ENCODE measurements around the gene CFL1. TPM values are rescaled to one million over a fixed set of nuclear protein-coding genes. Genes with fewer than 3 reads are reported as not detected.

Gene CFL1
- total RNA-seq, 1 experiment from 2014 or later = 1,911 TPM

DNA sequence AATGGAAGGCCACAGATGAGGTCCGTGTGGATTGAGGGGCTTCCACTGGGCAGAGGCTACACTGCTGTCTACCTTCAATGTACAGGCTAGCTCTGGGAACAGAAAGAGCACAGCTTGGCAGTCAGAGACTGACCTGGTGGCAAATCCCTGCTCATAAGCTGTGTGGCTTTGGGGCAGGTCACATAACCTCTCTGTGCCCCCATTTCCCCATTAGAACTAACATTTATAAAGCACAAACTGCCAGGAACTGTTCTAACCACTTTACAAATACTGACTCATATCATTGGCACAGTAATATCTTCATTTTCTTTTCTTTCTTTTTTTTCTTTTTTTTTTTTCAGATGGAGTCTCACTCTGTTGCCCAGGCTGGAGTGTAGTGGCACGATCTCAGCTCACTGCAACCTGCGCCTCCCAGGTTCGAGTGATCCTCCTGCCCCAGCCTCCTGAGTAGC, 39.1 kb upstream of the CFL1 start:
- Histone ChIP-seq H3K4me3 (ENCODE audit: low read depth in 2 of 2, low read length in 2 of 2) (peak overlapping the region; percentile 82 to 89), H3K27me3 (ENCODE audit: control insufficient read depth, insufficient read depth, low read length) (no peaks in the 10 kb centered on the region), H3K36me3 (ENCODE audit: control insufficient read depth, insufficient read depth, low read length) (no peaks in the 10 kb centered on the region; the same call in 1 of the 2 replicates), H3K4me1 (ENCODE audit: control insufficient read depth, insufficient read depth, low read length) (peaks cover 64% of the 10 kb centered on the region), H3K9me3 (ENCODE audit: control insufficient read depth, insufficient read depth, low read depth, low read length) (no peaks in the 10 kb centered on the region), H3K27ac (ENCODE audit: low read length) (peak overlapping the region; percentile 87)
- ChIA-PET CTCF (no interaction called here), POLR2A (interaction anchor here (0.7 to 4.4 kb wide), 4 partner anchors 15 to 217 kb away, joined by 6 to 37 read pairs (median 14); no protein-coding TSS in a partner anchor)
- TF ChIP-seq, protein P1, sequence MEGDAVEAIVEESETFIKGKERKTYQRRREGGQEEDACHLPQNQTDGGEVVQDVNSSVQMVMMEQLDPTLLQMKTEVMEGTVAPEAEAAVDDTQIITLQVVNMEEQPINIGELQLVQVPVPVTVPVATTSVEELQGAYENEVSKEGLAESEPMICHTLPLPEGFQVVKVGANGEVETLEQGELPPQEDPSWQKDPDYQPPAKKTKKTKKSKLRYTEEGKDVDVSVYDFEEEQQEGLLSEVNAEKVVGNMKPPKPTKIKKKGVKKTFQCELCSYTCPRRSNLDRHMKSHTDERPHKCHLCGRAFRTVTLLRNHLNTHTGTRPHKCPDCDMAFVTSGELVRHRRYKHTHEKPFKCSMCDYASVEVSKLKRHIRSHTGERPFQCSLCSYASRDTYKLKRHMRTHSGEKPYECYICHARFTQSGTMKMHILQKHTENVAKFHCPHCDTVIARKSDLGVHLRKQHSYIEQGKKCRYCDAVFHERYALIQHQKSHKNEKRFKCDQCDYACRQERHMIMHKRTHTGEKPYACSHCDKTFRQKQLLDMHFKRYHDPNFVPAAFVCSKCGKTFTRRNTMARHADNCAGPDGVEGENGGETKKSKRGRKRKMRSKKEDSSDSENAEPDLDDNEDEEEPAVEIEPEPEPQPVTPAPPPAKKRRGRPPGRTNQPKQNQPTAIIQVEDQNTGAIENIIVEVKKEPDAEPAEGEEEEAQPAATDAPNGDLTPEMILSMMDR (IDR thresholded peaks at IDR 0.05) = no peak
- TF ChIP-seq SIN3A (IDR thresholded peaks at IDR 0.05; ENCODE audit: borderline replicate concordance, insufficient read depth, low read depth, low read length) (no peak), POLR2AphosphoS5 (IDR thresholded peaks at IDR 0.05; ENCODE audit: low read depth, low read length) (peak; percentile 40; the same call in 1 of the 2 replicates)
- ATAC-seq = no peak
- no peak for DNase-seq (ENCODE audit: low read depth, low spot score)
- BruUV-seq (replicated peaks) = no TSS peak
- in situ Hi-C loops (cut with HindIII; ENCODE audit: low pct_unique_long_range_greater_than_20kb, low sequenced_read_pairs) (no loop called here), intact Hi-C loops (cut with micrococcal nuclease; ENCODE audit: unreplicated experiment) (no loop called here)

DNA sequence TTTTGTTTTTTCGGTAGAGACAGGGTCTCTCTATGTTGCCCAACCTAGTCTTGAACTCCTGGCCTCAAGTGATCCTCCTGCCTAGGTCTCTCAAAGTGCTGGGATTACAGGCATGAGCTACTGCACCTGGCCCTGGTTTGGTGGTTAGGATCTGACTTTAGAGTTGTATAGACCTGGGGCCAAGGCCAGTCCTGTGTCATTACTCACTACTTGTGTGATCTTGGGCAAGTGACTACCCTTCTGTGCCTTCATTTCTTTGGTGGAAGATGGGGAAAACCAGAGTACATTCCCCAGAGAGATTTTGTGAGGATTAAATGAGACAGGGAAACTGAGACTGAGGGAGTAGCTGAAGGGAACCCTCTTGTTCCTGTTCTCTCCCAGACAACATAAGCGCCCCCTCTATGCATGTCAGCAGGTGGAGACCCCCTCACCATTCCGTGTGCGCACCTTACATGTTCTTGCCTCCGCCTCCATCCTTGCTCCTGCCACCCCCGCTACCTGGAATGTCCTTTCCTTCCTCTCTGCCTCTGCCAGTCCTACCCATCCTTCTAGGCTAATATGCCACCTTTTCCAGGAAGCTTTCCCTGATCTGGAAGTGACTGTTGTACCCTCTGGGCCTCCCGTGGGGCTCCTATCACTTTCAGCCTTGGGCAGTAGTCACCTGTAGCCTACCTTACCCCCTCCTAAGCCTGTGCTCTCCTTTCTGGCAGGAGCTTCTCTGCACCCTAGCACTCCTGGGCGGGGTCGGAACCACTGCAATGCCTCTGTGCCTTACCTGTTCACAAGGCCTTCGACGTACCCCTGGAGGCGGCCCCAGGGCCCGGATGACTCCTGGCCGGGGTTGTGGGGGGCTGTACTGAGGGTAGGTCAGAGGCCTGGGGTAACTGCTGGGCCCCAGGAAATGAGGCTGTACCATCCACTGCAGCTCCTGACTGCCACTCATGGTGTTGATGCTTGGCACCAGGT, 38.3 kb upstream of the CFL1 start:
- no TSS peak for BruUV-seq (replicated peaks)
- Histone ChIP-seq H3K27me3 (ENCODE audit: control insufficient read depth, insufficient read depth, low read length) (no peaks in the 10 kb centered on the region), H3K27ac (ENCODE audit: low read length) (peak overlapping the region; percentile 87), H3K4me3 (ENCODE audit: low read depth in 2 of 2, low read length in 2 of 2) (peak overlapping the region; percentile 82 to 89), H3K9me3 (ENCODE audit: control insufficient read depth, insufficient read depth, low read depth, low read length) (no peaks in the 10 kb centered on the region), H3K4me1 (ENCODE audit: control insufficient read depth, insufficient read depth, low read length) (peaks cover 60% of the 10 kb centered on the region), H3K36me3 (ENCODE audit: control insufficient read depth, insufficient read depth, low read length) (no peaks in the 10 kb centered on the region; the same call in 1 of the 2 replicates)
- POLR2A ChIA-PET = interaction anchor here (3.2 to 4.4 kb wide), 2 partner anchors 16 to 19 kb away, joined by 20 to 37 read pairs; no protein-coding TSS in a partner anchor
- intact Hi-C loops (cut with micrococcal nuclease; ENCODE audit: unreplicated experiment) (no loop called here), in situ Hi-C loops (cut with HindIII; ENCODE audit: low pct_unique_long_range_greater_than_20kb, low sequenced_read_pairs) (no loop called here)
- TF ChIP-seq POLR2AphosphoS5 (IDR thresholded peaks at IDR 0.05; ENCODE audit: low read depth, low read length) (no peak; the same call in 1 of the 2 replicates), TCF7L2 (IDR thresholded peaks at IDR 0.05; ENCODE audit: low read depth, low read length) (no peak), SIN3A (IDR thresholded peaks at IDR 0.05; ENCODE audit: borderline replicate concordance, insufficient read depth, low read depth, low read length) (no peak)
- TF ChIP-seq, protein P2, sequence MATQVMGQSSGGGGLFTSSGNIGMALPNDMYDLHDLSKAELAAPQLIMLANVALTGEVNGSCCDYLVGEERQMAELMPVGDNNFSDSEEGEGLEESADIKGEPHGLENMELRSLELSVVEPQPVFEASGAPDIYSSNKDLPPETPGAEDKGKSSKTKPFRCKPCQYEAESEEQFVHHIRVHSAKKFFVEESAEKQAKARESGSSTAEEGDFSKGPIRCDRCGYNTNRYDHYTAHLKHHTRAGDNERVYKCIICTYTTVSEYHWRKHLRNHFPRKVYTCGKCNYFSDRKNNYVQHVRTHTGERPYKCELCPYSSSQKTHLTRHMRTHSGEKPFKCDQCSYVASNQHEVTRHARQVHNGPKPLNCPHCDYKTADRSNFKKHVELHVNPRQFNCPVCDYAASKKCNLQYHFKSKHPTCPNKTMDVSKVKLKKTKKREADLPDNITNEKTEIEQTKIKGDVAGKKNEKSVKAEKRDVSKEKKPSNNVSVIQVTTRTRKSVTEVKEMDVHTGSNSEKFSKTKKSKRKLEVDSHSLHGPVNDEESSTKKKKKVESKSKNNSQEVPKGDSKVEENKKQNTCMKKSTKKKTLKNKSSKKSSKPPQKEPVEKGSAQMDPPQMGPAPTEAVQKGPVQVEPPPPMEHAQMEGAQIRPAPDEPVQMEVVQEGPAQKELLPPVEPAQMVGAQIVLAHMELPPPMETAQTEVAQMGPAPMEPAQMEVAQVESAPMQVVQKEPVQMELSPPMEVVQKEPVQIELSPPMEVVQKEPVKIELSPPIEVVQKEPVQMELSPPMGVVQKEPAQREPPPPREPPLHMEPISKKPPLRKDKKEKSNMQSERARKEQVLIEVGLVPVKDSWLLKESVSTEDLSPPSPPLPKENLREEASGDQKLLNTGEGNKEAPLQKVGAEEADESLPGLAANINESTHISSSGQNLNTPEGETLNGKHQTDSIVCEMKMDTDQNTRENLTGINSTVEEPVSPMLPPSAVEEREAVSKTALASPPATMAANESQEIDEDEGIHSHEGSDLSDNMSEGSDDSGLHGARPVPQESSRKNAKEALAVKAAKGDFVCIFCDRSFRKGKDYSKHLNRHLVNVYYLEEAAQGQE (IDR thresholded peaks at IDR 0.05; ENCODE audit: insufficient read depth in 1 of 2, low read depth in 2 of 2, low read length in 1 of 2) = no peak
- TF ChIP-seq, protein P1 (IDR thresholded peaks at IDR 0.05) = no peak
- DNase-seq (ENCODE audit: low read depth, low spot score) = no peak
- ATAC-seq = no peak
- CTCF ChIA-PET = interaction anchor here (0.6 kb wide), 1 partner anchor 220 kb away, joined by 4 read pairs; no protein-coding TSS in a partner anchor

All from Panc1 (cell line).